Neuron (in vitro differentiated cells): ENCODE results near the gene CHPF2.

Experiments
- H2AFZ ChIP-seq: one replicate; pipeline ENCODE4 v1.6.1; 2013; ENCODE audit warnings: low read depth, mild to moderate bottlenecking, inconsistent platforms, low read length, moderate library complexity
- H3K27me3 ChIP-seq: one replicate; pipeline ENCODE4 v1.6.1; 2013; ENCODE audit warnings: low read length; ENCODE audit not compliant: insufficient read depth
- H3K36me3 ChIP-seq: one replicate; pipeline ENCODE4 v1.6.1; 2013; ENCODE audit warnings: low read length; ENCODE audit not compliant: insufficient read depth
- H3K4me1 ChIP-seq: one replicate; pipeline ENCODE4 v1.6.1; 2013; ENCODE audit warnings: low read length; ENCODE audit not compliant: insufficient read depth
- H3K4me3 ChIP-seq: 2 replicates; pipeline ENCODE4 v1.5.1; 2013; ENCODE audit warnings: mild to moderate bottlenecking, low read length, moderate library complexity
- H3K9me3 ChIP-seq: one replicate; pipeline ENCODE4 v1.6.1; 2013; ENCODE audit warnings: low read length

Gene CHPF2

DNA sequence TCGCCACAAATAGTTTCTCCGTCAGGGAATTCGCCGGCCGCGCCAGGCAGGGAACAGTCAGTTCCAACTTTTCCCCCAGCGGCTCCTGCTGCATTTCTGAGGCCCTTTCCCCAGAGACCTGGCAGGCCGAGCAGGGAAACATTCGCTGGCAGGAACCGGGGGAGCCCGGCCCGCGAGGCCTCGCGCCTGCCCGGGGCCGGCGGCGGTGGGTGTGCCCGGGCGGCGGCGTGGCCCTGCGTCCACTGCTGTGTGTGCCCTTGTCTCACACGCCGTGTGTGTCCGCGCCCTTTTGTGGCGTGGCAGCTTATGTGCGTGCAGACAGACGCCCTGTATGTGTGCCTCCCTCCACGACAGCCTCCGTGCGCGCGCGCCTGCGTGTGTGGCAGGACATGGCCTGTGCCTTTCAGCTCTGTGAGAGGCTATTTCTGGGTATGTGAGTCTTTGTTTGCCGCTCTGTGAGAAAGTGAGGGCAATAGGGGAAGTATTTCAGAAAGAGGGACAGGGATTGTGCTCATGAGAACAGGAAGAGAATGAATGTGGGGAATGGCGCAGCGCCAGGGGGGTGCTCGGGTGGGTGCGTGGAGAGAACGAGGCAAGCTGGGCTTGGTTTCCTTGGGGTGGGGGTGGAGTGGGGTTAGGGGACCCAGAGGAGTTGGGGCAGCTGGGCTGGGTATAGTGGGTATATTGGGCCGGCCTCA is 16.9 kb downstream of the CHPF2 start:
- peak overlapping the region; percentile 69 for H2AFZ ChIP-seq
- no peaks in the 10 kb centered on the region for H3K9me3 ChIP-seq
- H3K36me3 ChIP-seq: no peaks in the 10 kb centered on the region
- H3K4me3 ChIP-seq: peak overlapping the region; percentile 74
- H3K27me3 ChIP-seq: no peaks in the 10 kb centered on the region
- peaks cover 65% of the 10 kb centered on the region for H3K4me1 ChIP-seq

DNA sequence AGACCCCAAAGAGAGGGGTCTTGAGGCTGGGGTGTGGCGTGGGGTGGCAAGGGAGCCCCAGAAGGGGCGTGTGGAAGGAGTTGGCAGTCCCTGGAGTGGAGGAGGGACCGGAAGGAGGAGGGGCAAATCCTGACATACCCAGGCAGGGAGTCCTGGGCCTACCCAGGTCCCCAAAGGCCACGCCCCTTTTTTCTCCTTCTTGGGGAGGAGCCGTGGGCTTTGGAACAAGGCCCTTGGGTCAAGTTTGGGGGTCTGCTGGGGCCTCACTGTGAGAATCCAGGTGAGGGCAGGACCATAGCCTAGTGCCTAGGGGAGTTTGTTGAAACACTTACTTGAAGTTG is 17.4 kb downstream of the CHPF2 start:
- H3K4me1 ChIP-seq: peaks cover 63% of the 10 kb centered on the region
- no peaks in the 10 kb centered on the region for H3K27me3 ChIP-seq
- peak overlapping the region; percentile 69 for H2AFZ ChIP-seq
- no peaks in the 10 kb centered on the region for H3K36me3 ChIP-seq
- H3K4me3 ChIP-seq: peak overlapping the region; percentile 74
- no peaks in the 10 kb centered on the region for H3K9me3 ChIP-seq

DNA sequence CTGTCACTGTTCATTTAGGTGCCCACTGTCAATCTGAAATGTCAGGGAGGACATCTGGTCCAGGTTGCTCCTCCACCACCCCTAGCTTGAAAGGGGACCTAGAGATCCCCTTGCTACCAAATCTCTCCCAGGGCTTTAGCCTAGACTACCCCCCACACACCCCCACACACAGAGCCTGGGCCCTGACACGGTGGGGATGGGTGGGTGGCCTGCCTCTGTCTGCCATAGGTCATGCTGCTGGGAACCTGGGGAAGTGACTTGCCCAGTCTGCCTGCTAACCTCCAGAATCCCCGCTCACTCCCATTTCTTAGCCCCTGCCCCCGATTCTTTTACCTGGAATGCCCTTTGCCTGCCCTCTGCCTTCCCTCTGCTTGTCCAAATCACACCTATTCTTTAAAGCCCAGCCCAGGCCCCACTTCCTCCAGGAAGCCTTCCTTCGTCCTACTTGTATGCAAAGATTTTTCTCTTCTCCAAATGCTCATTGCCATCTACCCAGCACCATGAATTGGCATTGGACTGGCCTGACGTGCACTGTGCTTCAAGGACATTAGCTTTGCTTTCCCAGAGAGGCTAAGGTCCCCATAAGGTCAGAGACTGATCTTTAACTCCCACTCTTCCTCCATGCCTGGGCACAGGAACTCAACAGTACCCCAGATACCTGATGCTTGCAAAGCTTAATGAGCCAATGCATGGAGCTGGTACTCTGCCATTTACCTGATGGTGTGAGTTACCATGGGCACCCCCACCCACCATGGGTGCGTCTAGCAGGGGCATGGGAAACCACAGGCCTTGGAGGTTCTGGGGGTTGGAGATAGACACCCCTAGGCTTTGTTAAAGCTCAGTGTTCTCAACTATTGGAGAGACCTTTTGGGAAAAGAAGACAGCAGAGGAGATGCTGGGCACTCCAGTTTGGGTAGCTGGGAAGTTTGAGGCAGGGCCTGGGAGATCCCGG is 18.2 kb downstream of the CHPF2 start:
- H3K36me3 ChIP-seq: no peaks in the 10 kb centered on the region
- H3K27me3 ChIP-seq: no peaks in the 10 kb centered on the region
- H3K9me3 ChIP-seq: no peaks in the 10 kb centered on the region
- H2AFZ ChIP-seq: no peak overlapping the region
- peaks cover 61% of the 10 kb centered on the region for H3K4me1 ChIP-seq
- peak overlapping the region; percentile 74 for H3K4me3 ChIP-seq

DNA sequence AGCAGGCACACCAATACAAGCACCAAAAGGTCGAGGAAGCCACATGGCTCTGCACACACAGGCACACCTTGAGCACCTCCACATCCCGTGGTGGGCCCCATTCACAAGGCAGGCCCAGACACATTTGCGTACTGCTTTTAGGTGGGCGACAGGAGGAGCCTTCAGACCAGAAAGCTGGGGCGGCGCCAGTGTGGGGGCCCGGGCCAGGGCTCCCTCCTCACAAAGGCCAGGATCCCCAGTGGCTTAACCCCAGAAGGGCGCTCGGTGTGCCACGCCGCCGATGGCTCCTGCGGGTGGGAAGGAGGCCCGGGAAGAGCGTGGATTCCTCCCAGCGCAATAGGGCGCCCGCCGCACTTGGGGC is 19.0 kb downstream of the CHPF2 start:
- Histone ChIP-seq H3K9me3 (no peaks in the 10 kb centered on the region), H3K4me3 (peak overlapping the region; percentile 57), H3K4me1 (peaks cover 55% of the 10 kb centered on the region), H3K36me3 (no peaks in the 10 kb centered on the region), H3K27me3 (no peaks in the 10 kb centered on the region), H2AFZ (peak overlapping the region; percentile 48)

DNA sequence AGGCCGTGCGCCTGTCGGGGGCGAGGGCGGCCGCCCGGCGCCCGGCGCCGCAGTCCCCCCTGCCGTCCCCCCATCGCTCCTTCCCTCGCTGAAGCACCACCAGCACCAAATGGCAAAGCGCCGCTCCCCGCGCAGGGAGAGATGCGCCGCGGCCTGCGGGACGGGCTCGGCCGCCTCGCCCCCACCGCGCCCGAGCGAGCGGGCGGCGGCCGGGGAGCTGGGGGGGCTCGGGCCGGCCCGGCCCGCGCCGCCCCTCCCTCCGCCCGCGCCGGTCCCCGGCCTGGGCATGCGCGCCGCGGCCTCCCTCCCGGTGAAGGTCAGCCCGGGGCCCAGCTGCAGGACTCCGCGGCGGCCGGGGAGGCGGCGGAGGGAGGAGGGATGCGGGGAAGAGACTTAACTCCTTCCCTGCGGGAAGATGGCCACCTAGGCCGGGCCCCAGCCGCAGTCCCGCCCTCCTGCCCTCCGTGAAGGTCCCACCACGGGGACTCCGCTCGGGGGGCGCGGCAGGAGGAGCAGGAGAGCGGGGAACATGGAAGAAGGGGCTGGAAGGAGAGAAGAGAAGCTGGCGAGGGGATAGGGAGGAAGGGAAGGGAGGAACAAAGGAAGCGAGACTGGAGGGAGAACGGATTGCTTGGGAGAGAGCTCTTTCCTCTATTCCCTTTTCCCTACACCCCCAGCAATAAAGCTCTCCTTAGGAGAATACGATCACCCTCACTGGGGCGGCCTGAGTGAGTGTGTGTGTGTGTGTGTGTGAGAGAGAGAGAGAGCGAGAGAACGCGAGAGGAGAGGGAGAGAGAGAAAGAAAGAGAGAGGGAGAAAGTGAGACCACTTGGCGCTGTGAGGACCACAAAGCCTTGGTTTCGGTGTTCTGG is 19.6 kb downstream of the CHPF2 start:
- Histone ChIP-seq H3K27me3 (no peaks in the 10 kb centered on the region), H3K4me3 (peak overlapping the region; percentile 57), H3K4me1 (peaks cover 49% of the 10 kb centered on the region), H3K9me3 (no peaks in the 10 kb centered on the region), H2AFZ (peak overlapping the region; percentile 48), H3K36me3 (no peaks in the 10 kb centered on the region)

DNA sequence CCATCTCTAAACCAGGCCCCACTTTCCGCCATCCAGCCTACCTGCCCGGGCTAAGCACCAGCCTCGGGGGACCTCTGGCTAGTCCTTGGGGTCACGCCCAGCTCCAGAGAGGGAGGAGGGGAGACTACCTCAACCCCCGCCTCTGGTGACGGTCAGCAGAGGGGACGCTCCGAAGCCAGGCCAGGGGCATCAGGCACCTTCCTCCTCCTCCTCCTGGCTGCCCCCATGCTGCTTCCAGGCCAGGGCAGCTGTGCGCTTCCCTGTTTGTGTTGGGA is 20.2 kb downstream of the CHPF2 start:
- H3K27me3 ChIP-seq: no peaks in the 10 kb centered on the region

DNA sequence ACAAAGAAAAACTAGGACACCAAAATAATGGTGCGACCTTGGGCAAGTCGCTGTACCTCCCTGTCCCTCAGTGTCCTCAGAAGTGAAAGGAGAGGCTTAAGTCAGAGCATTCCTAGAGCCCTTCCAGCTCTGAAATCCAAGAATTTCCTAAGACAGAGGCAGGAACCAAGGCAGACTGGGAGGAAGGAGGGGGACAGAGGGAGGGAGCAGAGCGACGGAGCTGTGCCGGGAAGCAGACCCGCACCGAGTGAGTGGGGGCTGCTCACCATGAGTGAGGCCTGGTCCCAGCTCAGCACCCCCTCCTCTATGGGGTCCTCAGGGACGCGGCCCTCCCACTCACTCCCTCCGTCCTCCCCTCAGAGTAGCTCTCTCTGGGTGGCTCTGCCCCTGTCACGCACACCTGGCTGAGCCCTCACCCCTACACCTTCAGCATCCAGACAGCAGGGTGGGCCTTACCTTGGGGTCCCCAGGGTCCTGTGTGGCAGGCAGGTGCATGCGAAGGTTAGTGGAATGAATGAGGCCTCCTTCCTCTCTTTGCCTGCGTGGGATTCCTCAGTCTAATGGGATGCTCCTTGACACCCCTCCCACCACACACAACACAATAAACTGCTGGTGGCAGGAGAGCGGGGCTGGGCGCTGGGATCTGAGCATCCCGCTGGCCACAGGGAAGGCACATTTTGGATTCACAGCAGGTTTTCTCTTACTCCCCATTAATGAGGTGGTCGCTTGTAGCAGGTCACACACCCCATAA is 20.9 kb downstream of the CHPF2 start:
- Histone ChIP-seq H3K4me1 (peaks cover 37% of the 10 kb centered on the region), H3K9me3 (no peaks in the 10 kb centered on the region), H3K27me3 (no peaks in the 10 kb centered on the region), H3K4me3 (peak overlapping the region; percentile 57), H2AFZ (no peak overlapping the region), H3K36me3 (no peaks in the 10 kb centered on the region)

More for the DNA sequence above, 20.2 kb downstream of the CHPF2 start:
- no peak overlapping the region for H2AFZ ChIP-seq
- no peaks in the 10 kb centered on the region for H3K36me3 ChIP-seq
- H3K9me3 ChIP-seq: no peaks in the 10 kb centered on the region
- H3K4me1 ChIP-seq: peaks cover 43% of the 10 kb centered on the region
- peak overlapping the region; percentile 57 for H3K4me3 ChIP-seq

DNA sequence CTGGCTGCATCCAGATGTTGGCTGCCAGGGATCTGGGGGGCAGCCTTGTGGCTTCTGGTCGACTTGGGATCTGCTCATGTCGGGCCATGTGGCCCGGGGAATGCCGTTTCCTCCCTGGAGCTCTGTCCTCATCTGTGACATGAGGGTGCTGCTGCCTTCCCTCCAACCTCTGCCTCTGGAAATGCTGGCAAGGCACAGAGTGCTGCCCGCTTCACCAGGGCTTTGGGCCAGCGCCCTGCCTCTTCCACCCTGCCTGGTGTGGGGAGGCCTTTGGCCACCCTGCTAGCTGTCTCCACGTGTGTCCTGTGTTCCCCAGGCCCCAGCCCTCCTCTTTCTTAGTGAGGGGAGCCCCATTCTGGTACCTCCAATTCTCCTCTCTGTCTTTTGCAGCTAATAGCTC is 22.0 kb downstream of the CHPF2 start:
- Histone ChIP-seq H3K4me1 (peaks cover 33% of the 10 kb centered on the region), H2AFZ (no peak overlapping the region), H3K27me3 (no peaks in the 10 kb centered on the region), H3K36me3 (no peaks in the 10 kb centered on the region), H3K9me3 (no peaks in the 10 kb centered on the region), H3K4me3 (no peak overlapping the region)

DNA sequence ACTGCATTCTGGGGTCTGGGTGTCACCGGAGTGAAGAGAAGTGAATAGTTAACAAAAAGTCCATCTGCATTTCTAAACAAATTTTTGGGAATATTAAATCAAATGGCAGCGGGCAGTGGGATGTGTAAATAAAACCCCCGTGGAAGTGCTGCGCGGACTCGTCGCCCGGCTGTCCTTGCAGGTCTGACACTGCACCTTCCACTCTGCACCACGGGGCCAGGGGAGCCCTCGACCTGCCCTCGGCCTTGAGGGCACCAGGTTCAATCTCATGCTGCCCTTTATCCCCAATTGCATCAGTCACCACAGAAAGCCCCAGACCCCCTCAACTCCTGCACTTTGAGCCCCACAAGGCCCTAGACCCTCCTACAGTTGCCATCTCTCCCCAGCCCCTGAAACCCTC is 22.6 kb downstream of the CHPF2 start:
- Histone ChIP-seq H3K36me3 (no peaks in the 10 kb centered on the region), H2AFZ (no peak overlapping the region), H3K4me3 (no peak overlapping the region), H3K9me3 (no peaks in the 10 kb centered on the region), H3K4me1 (peaks cover 29% of the 10 kb centered on the region), H3K27me3 (no peaks in the 10 kb centered on the region)

DNA sequence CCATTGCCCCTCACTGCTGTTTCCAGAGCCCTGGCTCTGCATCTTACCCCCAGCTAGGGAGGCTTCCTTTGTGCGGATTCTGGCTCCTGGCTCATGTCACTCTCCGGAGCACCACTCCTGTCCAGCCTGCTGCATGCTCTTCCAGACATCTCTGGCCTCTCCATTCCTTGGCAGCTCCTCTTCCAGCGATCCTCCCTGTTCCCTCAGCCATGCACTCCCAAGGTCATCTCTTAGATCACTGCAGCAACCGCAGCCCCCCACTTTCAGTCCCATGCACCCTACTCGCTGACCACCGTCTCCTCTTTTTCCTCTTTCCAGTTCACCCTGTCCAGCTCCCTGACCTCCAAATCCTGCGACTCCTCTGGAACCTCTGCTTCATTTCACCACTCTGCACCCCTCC is 23.1 kb downstream of the CHPF2 start:
- Histone ChIP-seq H3K27me3 (no peaks in the 10 kb centered on the region), H3K4me3 (no peak overlapping the region), H3K4me1 (peaks cover 23% of the 10 kb centered on the region), H2AFZ (no peak overlapping the region), H3K36me3 (no peaks in the 10 kb centered on the region), H3K9me3 (no peaks in the 10 kb centered on the region)

DNA sequence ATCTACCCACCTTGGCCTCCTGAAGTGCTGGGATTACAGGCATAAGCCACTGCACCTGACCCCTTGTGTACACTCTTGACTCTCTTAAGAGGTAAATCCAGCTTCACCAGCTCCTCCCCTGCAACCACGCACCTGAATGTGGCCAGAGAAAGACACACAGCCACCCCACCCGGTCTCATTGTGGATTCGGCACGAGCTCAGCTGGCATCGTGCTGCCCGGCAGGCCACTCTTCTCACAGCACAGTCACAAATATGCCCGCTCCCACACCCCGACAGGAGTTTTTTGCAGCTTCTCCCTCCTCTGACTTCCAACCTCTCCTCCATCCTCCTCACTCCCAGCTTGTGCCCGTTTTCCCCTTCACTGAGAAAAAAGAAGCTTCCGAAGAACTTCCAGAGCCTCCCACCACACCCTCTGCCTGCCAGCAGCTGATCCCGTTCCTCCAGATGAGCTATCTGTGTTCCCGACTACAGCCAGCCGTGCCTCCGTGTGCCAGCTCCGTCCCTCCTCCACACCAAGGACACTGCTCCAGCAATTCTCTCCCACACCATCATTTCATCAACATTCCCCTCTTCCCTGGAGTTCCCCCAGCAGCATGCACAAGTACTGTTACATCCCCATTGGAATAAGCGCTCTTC is 24.2 kb downstream of the CHPF2 start:
- H3K4me1 ChIP-seq: peaks cover 14% of the 10 kb centered on the region
- no peak overlapping the region for H3K4me3 ChIP-seq
- H2AFZ ChIP-seq: no peak overlapping the region
- H3K27me3 ChIP-seq: no peaks in the 10 kb centered on the region
- no peaks in the 10 kb centered on the region for H3K36me3 ChIP-seq
- H3K9me3 ChIP-seq: no peaks in the 10 kb centered on the region

DNA sequence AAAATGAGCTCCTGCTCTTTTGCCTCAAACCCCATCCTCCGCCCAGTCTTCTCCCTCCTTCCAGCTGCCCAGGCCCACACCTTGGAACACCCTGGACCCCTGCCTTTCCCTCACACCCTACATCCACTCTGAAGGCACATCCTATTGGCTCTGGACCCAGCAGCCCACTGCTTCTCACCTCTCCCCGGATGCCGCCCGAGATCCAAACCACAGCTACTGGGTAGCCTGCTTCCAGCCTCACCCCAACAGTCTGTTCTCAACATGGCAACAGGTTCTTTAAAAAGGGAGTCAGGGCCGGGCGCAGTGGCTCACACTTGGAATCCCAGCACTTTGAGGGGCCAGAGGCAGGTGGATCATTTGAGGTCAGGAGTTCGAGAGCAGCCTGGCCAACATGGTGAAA is 25.7 kb downstream of the CHPF2 start:
- peaks cover 2% of the 10 kb centered on the region for H3K27me3 ChIP-seq

More for the DNA sequence above, 25.7 kb downstream of the CHPF2 start:
- Histone ChIP-seq H3K36me3 (no peaks in the 10 kb centered on the region), H3K4me1 (peaks cover 10% of the 10 kb centered on the region), H3K4me3 (no peak overlapping the region), H3K9me3 (no peaks in the 10 kb centered on the region), H2AFZ (no peak overlapping the region)
